Measurements from ENCODE around the gene MROH8. TPM values are rescaled to one million over a fixed set of nuclear protein-coding genes. Genes with fewer than 3 reads are reported as not detected.

Gene MROH8
- polyA plus RNA-seq, 2 of the 4 experiments (the other 2 are of a cell fraction) = 1.3 to 3.3 TPM

GRCh38 chr20:37066168-37066567 is 113.2 kb downstream of the MROH8 start:
- TF ChIP-seq MAFK (IDR thresholded peaks at IDR 0.05; ENCODE audit: partially characterized antibody) (peak; percentile 81), ZSCAN20 (CRISPR knock-in tag; IDR thresholded peaks at IDR 0.05) (no peak)
- Histone ChIP-seq H3K4me1 (no peaks in the 10 kb centered on the region), H3K4me3 (no peak overlapping the region), H3K27ac (no peak overlapping the region), H3K4me2 (no peak overlapping the region), H3K9me3 (no peaks in the 10 kb centered on the region)
- ATAC-seq (no peak), DNase-seq (ENCODE audit: low read depth in 1 of 2, low spot score in 1 of 2) (no peak), FAIRE-seq (no peak)
- 86% methylated on average over 2 of the region's 2 CpGs for WGBS (ENCODE audit: missing lambda C conversion rate)
- ChIA-PET POLR2A (no interaction called here), CTCF (interaction anchor here (1.0 to 1.3 kb wide), 2 partner anchors 16 to 51 kb away, joined by 3 to 5 read pairs; no protein-coding TSS in a partner anchor)

- no peak overlapping the region for H3K4me3 ChIP-seq
- ATAC-seq (no peak), DNase-seq (ENCODE audit: low read depth in 1 of 2, low spot score in 1 of 2) (no peak), FAIRE-seq (no peak)
- no peak overlapping the region for H3K27ac ChIP-seq
- ChIA-PET CTCF (interaction anchor here (1.2 kb wide), 1 partner anchor 12 kb away, joined by 4 read pairs; no protein-coding TSS in a partner anchor), POLR2A (interaction anchor here (0.6 kb wide), 1 partner anchor 92 kb away, joined by 3 read pairs; no protein-coding TSS in a partner anchor)
- no peak overlapping the region for H3K4me2 ChIP-seq
- H3K9me3 ChIP-seq = no peaks in the 10 kb centered on the region
- WGBS (ENCODE audit: missing lambda C conversion rate) = 95% methylated on average over 3 of the region's 3 CpGs
- H3K4me1 ChIP-seq = 0 out of 3 replicates have a peak, but pooled peaks cover 4% of the 10 kb centered on the region
- TF ChIP-seq HOXB5 (CRISPR knock-in tag; IDR thresholded peaks at IDR 0.05) (no peak), ZNF302 (CRISPR knock-in tag; IDR thresholded peaks at IDR 0.05) (no peak), ZFP36 (IDR thresholded peaks at IDR 0.05; ENCODE audit: borderline replicate concordance, partially characterized antibody) (no peak), FOSB (CRISPR knock-in tag; IDR thresholded peaks at IDR 0.05) (no peak), RCOR1 (IDR thresholded peaks at IDR 0.05; ENCODE audit: low read depth, low read length) (no peak), HDAC2 (IDR thresholded peaks at IDR 0.05) (no peak), ATOH8 (CRISPR knock-in tag; IDR thresholded peaks at IDR 0.05; ENCODE audit: low read depth) (no peak), CEBPB (IDR thresholded peaks at IDR 0.05) (no peak), RAD21 (conservative IDR thresholded peaks at IDR 0.05 in 1 of 2, IDR thresholded peaks at IDR 0.05 in 1 of 2) (no peak), PHF8 (IDR thresholded peaks at IDR 0.05; ENCODE audit: borderline replicate concordance, low read depth) (no peak), KDM5A (IDR thresholded peaks at IDR 0.05) (no peak), TFCP2L1 (CRISPR knock-in tag; IDR thresholded peaks at IDR 0.05) (no peak), CBX2 (IDR thresholded peaks at IDR 0.05; ENCODE audit: borderline replicate concordance, low read depth) (no peak), RNF2 (IDR thresholded peaks at IDR 0.05; ENCODE audit: borderline replicate concordance, low read depth) (no peak), CBX8 (IDR thresholded peaks at IDR 0.05) (no peak)
- TF ChIP-seq, protein P1, sequence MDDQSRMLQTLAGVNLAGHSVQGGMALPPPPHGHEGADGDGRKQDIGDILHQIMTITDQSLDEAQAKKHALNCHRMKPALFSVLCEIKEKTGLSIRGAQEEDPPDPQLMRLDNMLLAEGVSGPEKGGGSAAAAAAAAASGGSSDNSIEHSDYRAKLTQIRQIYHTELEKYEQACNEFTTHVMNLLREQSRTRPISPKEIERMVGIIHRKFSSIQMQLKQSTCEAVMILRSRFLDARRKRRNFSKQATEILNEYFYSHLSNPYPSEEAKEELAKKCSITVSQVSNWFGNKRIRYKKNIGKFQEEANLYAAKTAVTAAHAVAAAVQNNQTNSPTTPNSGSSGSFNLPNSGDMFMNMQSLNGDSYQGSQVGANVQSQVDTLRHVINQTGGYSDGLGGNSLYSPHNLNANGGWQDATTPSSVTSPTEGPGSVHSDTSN (IDR thresholded peaks at IDR 0.05) = no peak
Observed at GRCh38 chr20:37055276-37055675, 124.1 kb downstream of the MROH8 start.

DNA sequence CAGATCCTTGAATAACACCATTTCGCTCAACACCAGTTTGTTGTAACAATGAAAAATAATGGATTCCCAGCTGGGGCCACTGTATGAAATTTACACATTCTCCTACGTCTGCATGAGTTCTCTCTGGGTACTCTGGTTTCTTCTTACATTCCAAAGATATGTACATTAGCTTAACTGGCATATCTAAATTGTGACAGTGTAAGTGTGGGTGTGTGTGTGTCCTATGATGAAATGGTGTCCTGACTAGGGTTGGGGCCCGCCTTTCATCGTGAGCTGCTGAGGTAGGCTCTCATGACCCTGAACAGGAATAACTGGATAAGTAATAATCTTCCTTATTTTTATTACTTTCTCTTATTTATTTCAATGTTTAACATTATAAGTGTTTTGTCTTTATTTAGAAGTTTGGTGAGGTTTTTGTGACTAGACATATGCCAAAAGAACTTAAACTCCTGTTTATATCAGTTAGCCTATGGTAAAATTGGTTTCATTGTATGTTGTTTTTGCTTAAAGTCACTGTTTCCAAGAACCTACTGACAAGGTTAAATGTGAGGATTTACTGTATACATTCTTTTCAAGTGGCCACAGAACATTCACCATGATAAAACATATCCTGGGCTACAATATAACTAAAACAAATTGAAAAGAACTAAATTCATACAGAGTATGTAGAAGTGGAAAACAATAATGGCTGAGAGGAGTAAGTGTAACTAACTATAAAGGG is 126.0 kb downstream of the MROH8 start:
- H3K4me2 ChIP-seq = no peak overlapping the region
- TF ChIP-seq ELK1 (IDR thresholded peaks at IDR 0.05; ENCODE audit: low read depth, low read length) (no peak), JUN (IDR thresholded peaks at IDR 0.05) (no peak), EP300 (IDR thresholded peaks at IDR 0.05) (no peak), POLR2A (IDR thresholded peaks at IDR 0.05; ENCODE audit: low read length) (no peak), EHF (CRISPR knock-in tag; IDR thresholded peaks at IDR 0.05) (no peak), MAZ (IDR thresholded peaks at IDR 0.05; ENCODE audit: borderline replicate concordance, low read depth, low read length) (no peak), ZSCAN20 (CRISPR knock-in tag; IDR thresholded peaks at IDR 0.05) (no peak)
- no peak for FAIRE-seq
- H3K4me3 ChIP-seq = no peak overlapping the region
- ATAC-seq = no peak
- no peaks in the 10 kb centered on the region for H3K9me3 ChIP-seq
- ChIA-PET POLR2A (no interaction called here), CTCF (no interaction called here)
- no peak overlapping the region for H3K27ac ChIP-seq
- DNase-seq (ENCODE audit: low read depth in 1 of 2, low spot score in 1 of 2) = no peak
- 94% methylated on average over 4 of the region's 4 CpGs for WGBS (ENCODE audit: missing lambda C conversion rate)
- H3K4me1 ChIP-seq = no peaks in the 10 kb centered on the region
